CD4-positive, alpha-beta T cell treated with Interferon alpha-2 for 1 hour (primary cell): ENCODE results near the gene GRXCR2.
"Not testable (repeated sequence)": the region's sequence is repeated elsewhere in the genome, so short reads cannot be mapped to it uniquely, and the experiment has no call there.

Experiments used
- DNase-seq, 2 donors: peaks; one replicate each; pipeline ENCODE4 v3.0.0-alpha.2; 2020 to 2022

The GRXCR2 gene, protein sequence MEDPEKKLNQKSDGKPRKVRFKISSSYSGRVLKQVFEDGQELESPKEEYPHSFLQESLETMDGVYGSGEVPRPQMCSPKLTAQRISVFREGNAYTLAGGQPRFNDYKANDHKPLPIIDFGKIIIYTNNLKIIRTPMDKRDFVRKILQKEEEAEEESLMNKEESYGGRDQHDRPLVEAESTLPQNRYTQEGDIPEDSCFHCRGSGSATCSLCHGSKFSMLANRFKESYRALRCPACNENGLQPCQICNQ

DNA sequence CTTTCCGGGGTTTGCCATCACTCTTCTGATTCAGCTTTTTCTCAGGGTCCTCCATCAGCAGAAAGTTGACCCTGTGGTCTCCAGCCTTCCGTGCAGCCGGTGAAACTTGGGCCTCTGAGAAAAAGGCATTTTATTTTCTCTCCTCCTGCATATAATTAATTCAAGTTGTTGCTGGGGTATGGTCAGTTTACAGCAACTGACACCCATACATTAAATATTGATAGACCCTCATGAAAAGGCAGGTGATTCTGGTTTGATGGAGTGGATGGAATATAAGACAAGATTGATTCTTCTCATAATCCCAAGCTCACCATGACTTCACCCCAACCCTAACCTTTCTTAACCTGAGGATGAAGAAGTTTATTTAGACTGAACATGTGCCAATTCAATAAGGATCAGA, at the start of gene GRXCR2:
Gene GRXCR2 (minus strand): TSS at position 101 of the 400 bp plus-strand sequence. CDS start 46 bp downstream, at position 55.
- DNase-seq, result no peak

DNA sequence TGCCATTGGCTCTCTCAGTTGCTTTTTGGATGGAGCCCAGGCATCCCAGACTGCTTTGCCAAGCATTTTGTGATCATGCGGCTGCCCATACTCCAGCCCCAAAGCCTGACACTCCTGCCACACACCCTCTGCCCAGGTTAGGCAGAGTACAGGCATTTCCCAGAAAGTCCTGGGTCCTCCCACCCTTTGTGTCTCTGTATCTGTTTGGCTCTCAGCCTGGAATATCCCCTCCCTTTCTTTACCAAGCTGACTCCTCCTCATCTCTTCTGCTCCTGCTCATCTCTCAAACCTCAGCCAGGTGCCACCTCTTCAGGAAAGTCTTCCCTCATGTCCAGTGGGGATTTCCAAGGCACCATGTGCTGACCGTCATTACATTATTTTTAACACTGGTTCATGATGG, 49.2 kb upstream of the GRXCR2 start:
- DNase-seq, result no peak

DNA sequence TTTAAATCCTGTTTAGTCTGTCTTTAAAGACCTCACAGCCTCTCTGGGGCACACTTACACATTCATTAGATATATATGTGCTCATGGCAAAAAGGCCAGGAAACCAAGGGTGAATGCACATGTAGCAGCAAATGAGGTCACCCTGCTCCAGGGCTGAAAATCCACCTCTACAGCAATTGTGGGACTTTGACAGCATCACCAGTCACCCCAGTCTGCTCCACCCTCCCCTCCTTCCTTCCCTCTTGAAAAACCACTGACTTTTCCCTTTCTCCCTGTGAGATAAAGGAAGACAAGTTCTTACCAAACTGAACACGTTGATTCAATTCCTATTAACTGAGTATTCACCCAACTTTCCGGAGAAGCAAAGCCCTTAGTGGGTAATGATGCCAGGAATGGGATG, 48.4 kb upstream of the GRXCR2 start:
- DNase-seq, result no peak

DNA sequence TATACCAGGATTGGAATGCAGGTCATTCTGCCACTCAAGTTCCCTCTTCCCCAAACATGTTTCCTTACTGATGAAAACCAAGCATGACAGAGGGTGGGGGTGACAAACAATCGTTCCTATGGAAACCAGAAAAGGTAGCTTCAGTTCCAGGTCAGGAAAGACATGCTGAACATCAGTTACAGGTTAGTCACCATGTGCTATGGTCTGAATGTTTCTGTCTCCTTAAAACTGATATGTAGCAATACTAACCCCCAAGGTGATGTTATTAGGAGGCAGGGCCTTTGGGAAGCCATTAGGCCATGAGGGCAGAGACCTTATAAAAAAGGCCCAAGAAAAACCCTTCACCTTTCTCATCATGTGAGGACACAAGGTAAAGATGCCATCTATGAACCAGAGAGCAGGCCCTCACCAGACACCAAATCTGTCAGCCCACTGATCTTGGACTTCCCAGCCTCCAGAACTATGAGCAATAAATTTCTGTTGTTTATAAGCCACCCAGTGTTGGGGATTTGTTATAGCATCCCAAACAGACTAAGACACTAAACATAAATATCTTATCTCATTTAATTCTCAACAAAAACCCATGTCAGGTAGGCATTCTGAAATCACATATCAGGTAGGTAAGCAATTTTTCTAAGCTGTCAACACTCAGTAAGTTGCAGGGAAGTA, 47.9 kb upstream of the GRXCR2 start:
- DNase-seq, result no peak

DNA sequence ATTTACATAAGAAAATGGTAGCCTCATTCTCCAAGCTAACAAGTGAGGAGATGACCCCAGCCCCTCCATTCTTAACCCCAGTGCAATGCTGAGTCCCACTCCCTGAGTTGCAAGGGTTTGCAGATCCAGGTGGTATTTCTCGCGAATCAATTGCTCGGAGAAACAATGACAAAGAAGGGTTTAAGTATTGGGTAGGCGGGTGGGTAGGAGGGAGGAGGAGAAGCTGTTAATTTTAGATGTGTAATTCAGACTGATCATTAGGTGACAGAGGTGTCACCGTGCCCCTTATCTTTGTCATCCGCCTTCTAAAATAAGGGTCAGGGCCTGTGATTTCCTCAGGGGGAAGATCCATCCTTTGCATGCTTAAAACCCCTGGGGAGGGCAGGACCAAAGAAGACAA, 46.6 kb upstream of the GRXCR2 start:
- no peak for DNase-seq

DNA sequence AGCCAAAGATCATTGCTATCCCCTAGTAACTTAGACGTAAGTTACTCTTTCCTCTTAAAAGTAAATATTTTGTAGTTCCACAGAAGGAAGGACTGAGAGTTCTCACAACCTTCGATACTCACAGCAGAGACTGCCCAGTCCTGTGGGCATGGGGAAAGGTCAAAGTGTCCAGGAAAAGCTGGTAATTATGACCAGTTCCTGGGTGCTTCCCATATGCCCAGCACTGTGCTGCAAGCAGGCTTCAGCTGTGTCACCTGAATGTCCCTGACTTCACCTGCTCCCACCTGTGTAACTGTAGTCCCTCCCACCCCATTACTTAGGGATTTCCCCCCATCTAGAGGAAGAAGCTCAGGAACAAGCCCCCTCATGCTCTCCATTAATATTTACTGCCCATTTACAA, 45.6 kb upstream of the GRXCR2 start:
- DNase-seq, result no peak

DNA sequence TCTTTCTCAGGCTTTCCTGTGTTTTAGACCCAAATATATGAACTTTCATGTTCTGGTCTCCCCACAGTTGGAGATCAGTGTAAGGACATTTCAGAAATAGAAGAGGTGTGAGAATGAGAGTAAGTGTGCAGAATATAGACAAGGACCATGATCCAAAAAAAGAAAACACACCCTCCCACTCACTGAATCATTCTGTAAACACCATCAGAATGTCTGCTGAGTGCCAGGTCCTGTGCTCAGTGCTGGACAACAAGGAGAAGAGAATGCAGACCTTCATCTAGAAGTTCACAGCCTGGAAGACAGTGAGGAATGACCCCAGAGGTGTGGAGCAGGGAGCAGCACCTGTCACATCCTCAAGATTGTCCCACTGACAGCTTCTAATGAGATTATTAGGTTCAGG, 44.5 kb upstream of the GRXCR2 start:
- DNase-seq, result no peak

DNA sequence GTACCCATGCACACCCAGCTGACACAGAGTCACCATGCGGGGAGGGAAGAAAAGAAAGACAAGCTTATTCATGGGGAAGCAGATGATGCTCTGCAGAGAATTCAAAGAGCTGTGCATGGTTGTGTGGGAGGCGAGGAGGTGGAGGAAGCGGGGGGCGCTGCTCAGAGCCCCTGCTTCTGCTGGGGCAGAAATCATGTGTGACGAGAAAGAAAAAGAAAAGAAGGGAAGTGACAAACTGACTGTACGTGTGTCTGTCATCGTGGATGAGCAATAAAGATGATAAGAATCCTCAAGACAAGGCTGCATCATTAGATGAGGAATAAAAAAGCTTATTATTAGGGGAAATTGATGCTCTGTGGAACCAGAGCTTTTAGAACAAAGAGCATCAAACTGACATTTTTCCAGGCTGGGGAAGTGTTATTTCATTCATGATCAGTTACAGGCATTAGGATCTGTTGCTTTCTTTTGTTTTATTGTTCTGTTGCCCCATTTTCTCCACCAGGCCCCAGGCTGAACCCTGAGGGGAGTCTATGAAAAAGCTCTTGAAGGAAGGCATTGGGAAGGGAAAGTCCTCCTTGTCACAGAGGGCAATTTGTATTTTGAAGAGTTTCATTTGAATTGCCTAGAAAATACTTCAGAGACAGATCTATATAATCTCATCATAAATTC, 43.3 kb upstream of the GRXCR2 start:
- no peak for DNase-seq

DNA sequence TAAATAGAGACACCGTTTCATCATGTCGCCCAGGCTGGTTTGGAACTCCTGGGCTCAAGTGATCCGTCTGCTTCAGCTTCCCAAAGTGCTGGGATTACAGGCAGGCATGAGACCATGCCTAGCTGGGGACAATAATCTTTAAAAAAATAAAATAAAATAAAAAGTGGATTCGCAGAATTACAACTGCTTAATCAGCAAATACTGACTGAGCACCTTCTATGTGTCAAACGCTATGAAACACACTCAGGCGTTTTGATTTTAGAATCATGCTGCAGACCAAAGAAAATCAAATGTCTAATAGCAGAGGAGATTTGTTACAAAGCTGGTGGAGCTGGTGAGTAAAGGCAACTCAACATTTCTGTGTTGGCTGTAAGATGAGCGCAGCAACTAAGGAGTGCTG, 40.9 kb upstream of the GRXCR2 start:
- no peak for DNase-seq

DNA sequence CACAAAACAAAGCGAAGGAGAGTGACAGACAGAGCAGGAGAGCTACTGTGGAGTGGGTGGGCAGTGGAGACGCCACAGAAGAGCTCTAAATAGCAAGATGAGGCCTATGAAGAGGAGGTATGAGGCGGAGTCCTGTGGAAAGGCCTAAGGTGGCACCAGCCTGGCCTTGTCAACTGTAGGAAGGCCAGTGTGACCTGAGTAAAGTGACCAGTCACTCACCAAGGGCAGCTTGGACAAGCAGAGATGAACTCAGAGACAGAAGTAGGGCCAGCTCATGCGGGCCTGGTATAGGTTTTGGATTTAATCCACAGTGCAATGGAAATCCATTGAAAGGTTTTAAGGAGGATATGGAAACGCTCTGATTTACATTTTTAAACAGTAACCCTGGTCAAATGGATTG, 39.8 kb upstream of the GRXCR2 start:
- DNase-seq, result no peak

DNA sequence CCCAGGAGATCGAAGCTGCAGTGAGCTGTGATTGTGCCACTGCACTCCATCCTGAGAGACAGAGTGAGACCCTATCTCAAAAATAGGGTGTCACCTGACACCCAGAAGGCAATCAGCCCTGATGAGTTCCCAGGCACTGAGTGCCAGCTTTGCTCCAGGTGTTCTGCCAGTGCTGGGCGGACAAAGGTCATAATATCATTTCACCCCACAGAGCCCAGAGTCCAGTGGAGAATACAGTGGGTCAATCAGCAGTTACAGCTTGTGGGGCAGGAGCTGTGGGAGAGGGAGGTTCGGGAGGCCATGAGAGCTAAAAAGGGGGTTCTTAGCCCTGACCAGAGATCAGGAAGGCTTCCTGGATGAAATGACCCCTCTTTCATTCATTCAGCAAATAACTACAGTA, 39.2 kb upstream of the GRXCR2 start:
- DNase-seq, result no peak

DNA sequence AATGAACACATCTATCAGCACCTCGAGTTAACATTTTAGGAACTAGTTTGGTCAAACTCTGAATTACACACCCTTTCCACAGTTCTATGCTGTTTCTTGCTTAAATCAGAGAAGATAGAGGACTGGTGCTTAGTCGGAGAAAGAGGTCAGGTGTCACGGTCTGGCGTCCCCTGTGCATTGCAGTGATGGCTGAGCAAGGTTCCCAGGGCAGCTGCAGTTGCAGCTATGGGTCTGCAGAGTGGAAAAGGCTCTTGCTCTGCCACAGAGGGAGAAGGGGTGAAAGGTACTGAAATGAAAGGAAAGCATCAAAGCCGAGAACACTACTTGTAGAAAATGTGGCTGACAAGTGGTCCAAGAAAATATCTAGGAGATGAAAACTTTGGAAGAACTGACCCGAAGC, 38.4 kb upstream of the GRXCR2 start:
- no peak for DNase-seq

DNA sequence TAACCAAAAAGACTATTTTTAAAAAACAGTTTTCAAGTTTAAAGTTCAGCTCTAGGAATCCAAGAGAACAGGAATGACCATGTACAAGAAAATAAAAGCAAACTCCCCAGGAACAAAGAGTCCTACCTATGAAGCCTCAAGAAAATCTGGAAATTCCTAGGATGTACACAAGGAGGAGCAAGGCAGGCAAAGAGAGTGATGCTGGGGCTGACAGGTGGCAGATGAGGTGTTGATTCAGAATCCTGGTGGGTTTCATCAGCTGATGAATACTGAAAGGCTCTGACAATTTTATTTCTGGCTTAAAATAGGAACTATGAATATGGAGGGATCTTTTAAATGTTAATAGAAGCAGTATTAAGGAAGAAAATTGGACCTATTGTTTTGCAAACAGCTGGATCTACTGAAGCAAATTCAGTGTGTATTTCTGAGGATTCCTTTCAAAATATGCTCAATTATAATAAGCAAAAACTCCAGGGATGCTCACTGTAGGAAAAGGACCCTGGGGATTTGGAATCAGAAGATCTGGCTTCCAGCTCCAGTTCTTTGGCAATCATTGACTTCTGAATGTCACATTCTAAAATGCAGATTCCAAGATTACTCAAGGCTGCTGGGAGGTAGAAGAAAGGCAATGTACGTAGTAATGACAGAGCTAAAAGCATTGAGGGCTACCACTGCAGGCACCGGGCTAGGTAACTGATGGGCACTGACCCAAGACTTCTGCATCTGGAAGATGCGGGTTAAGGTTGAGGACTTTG, 35.6 kb upstream of the GRXCR2 start:
- no peak for DNase-seq

DNA sequence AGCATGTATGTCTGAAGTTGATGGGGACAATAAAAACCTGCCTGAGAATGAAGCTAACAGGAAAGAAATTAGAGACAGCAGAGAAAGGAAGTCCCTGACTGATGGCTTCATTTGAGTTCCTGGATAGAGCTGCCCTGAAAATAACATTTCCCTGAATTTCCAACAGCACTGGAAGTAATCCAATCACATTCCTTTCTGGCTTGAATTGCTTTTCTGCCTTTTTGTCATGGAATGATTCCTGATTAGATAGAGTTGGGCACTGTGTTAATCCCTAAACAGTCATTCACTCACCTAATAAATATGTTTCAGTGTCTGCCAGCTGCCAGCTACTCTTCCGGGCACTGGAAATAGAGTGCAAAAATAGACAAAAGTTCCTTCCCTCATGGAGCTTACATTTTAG, 33.6 kb upstream of the GRXCR2 start:
- no peak for DNase-seq

DNA sequence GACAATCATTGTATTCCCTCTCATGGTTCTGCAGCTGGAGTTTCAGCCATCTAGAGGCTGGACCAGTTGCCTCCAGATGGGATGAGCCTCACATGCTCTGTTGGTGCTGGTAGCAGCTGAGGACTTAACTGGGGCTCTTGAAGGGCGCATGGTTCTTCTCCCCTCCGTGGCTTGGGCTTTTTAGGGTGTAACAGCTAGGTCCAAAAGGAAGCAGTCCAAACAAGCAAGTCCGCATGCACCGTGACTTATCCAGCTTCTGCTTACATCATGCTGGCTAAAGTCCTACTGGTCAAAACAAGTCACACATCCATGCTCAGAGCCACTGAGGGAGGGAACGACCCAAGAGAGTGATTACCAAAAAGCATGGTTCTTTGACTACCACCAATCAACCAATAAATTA, 31.9 kb upstream of the GRXCR2 start:
- no peak for DNase-seq

DNA sequence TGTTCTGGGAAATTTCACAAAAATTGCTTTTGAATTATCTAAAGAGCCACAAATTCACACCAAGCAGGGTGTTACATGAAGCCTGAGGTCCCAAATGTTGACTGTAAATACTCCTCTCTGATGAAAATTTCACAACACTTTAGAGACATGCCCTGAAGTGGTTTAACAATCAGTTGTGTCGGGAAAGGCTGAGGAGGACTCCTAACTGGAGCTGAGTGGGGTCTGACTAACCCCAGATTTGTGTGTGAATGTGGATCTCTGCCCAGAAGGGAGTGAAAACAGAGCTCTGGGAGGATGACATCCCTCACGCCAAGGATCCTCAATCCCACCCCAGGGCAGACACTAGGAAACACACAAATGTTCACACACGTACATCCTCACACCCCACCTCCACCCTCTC, 31.1 kb upstream of the GRXCR2 start:
- DNase-seq, result no peak

DNA sequence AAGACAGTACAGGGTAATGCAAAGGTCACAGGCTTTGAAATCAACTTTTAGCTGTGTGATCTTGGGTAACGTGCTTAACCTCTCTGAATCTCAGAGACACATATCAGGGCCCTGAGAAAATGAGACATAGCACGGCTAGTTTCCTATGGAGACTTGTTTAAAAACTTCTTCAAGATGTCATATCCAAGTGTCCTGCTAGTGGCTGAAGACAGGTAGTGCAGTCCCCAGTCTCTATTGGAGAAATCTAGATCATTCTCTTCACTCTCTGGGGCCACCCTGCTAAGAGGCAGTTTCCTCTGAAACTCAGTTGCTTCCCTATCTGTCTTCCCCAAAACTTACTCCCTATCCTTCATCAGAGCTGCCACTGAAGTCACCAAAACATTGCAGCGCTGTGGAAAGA, 30.3 kb upstream of the GRXCR2 start:
- no peak for DNase-seq

DNA sequence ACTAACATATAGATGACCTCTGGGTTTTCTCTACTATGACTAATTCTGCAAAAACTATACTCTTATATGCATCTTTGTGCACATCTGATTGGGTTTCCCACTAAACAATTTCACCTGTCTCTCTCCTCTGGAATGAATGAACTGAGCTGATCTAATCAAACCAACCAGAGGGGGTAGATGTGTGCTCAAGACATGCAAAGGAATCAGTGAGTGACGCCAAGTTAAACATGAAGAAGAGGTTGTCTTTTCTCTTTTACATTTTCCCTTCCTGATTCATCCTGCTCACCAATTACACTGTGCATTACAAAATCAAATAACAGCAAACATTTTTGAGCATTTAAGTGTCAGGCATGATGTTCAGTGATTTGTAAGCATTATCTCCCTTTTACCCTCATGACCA, 29.6 kb upstream of the GRXCR2 start:
- DNase-seq, result no peak

DNA sequence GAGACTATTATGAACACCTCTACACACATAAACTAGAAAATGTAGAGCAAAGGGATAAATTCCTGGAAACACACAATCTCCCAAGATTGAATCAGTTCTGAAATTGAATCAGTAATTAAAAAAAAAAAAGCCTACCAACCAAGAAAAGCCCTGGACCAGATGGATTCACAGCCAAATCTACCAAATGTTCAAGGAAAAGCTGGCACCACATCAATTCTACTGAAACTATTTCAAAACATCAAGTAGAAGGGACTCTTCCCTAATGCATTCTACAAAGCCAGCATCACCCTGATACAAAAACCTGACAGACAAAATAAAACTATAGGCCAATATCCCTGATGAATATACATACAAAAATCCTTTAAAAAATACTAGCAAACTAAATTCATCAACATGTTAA, 25.4 kb upstream of the GRXCR2 start:
- no peak for DNase-seq

DNA sequence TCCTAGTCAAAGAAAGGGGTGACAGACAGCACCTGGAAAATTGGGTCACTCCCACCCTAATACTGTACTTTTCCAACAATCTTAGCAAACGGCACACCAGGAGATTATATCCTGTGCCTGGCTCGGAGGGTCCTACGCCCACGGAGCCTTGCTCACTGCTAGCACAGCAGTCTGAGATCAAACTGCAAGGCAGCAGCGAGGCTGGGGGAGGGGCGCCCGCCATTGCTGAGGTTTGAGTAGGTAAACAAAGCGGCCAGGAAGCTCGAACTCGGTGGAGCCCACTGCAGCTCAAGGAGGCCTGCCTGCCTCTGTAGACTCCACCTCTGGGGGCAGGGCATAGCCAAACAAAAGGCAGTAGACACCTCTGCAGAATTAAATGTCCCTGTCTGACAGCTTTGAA, 18.6 kb upstream of the GRXCR2 start:
- not testable (repeated sequence) for DNase-seq

DNA sequence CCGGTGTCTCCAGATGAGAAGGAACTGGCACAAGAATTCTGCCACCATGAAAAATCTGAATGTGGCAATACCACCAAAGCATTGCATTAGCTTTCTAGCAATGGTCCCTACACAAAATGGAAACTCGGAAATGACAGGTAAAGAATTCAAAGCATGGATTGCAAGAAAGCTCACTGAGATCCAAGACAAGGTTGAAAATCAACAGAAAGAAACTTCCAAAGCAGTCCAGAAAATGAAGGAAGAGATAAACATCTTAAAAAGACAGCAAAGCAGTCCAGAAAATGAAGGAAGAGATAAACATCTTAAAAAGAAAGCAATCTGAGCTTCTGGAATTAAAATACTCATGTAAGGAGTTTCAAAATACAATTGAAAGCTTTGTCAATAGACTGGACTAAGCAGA, 16.8 kb upstream of the GRXCR2 start:
- DNase-seq, result no peak

DNA sequence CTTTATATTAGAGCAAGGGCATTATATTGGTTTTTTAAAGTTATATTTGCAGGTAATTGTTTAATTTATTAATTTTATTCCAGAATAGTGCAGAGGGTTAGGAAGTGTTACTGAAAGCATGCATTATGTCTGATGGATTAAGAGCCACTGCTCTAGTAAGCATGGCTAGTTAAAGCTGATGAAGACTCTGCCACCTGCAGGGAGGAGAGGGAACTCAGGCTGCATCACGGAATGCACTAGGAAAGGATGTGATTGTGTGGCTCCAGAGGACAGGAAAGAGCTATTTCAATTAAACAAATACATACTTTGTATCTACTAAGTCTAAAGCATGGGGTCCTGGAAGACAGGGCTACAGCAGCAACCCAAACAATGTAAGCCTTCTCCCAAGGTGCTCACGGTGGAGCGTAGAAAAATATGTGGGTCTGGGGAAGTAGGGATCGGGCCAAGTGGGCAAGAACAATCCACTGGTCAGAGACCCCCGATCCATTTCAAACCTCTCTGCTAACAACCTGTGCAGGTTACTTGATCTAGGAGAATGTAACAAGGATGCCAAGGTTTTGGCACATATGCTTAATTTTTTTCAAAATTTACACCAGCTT, 15.3 kb upstream of the GRXCR2 start:
- DNase-seq, result no peak

DNA sequence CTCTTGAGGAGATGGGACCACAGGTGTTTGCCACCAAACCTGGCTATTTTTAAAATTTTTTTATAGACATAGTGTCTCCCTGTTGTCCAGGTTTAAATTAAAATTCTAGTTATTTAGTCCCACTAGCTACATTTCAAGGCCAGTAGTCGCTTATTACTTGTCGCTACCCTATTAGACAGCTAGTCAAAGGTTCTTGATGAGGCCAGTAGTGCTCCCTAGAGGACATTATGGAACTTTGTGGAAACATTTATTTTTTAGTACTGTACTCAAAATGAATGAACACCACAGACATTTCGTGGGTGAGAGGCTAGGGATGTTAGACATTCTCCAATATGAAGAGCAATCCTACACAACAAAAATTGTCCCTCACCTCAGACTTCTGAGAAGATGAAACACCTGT, 14.4 kb upstream of the GRXCR2 start:
- DNase-seq, result no peak
